NB4 (cell line): ENCODE measurements around the gene SLC7A11.

Experiments used
- POLR2A ChIP-seq: IDR thresholded peaks from 2 replicates; pipeline ENCODE4 v1.6.1; 2011; ENCODE audit warnings: mild to moderate bottlenecking; ENCODE audit not compliant: insufficient read length; ENCODE audit errors: extremely low read depth
- TF ChIP-seq, protein P1 (sequence below): IDR thresholded peaks from one replicate; pipeline ENCODE4 v1.5.1; 2012; ENCODE audit warnings: low read depth, low read length

DNA sequence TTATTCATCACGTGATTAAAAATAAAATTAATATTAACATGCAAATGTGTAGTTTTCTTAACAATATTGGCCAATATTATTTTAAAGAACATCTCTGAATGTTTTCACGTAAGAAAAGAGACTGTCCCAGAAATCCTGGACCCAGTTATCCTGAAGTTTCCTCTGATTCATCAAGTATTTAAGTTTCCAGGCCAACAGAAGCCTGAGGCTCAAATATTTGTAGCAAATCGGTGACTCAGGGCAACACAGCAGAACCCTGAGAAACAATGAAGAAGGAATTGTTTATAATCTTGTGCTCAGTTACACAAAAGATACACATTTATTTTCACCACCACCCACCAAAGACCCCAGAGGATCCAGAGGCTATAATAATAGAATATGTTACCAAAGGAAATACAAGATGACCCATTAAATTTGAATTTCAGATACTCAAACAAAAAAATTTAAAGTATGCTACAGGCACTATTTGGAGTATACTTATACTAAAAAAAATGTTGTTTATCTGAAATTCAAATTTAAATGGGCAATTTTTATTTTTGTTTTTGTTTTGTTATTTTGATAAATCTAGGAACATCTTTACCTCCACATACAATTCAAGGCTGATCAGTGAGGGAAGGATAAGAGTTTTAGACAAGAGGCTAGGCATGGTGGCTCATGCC, 33.9 kb upstream of the SLC7A11 start:
- no peak for TF ChIP-seq POLR2A
- TF ChIP-seq, protein P1, sequence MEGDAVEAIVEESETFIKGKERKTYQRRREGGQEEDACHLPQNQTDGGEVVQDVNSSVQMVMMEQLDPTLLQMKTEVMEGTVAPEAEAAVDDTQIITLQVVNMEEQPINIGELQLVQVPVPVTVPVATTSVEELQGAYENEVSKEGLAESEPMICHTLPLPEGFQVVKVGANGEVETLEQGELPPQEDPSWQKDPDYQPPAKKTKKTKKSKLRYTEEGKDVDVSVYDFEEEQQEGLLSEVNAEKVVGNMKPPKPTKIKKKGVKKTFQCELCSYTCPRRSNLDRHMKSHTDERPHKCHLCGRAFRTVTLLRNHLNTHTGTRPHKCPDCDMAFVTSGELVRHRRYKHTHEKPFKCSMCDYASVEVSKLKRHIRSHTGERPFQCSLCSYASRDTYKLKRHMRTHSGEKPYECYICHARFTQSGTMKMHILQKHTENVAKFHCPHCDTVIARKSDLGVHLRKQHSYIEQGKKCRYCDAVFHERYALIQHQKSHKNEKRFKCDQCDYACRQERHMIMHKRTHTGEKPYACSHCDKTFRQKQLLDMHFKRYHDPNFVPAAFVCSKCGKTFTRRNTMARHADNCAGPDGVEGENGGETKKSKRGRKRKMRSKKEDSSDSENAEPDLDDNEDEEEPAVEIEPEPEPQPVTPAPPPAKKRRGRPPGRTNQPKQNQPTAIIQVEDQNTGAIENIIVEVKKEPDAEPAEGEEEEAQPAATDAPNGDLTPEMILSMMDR = no peak
